Measurements from ENCODE around the gene IPO11.

GRCh38 chr5:62465985-62466925 is 53.7 kb downstream of the IPO11 start:
- TF ChIP-seq, protein P1, sequence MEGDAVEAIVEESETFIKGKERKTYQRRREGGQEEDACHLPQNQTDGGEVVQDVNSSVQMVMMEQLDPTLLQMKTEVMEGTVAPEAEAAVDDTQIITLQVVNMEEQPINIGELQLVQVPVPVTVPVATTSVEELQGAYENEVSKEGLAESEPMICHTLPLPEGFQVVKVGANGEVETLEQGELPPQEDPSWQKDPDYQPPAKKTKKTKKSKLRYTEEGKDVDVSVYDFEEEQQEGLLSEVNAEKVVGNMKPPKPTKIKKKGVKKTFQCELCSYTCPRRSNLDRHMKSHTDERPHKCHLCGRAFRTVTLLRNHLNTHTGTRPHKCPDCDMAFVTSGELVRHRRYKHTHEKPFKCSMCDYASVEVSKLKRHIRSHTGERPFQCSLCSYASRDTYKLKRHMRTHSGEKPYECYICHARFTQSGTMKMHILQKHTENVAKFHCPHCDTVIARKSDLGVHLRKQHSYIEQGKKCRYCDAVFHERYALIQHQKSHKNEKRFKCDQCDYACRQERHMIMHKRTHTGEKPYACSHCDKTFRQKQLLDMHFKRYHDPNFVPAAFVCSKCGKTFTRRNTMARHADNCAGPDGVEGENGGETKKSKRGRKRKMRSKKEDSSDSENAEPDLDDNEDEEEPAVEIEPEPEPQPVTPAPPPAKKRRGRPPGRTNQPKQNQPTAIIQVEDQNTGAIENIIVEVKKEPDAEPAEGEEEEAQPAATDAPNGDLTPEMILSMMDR (conservative IDR thresholded peaks at IDR 0.05), result no peak
- no peak for TF ChIP-seq ZFX (IDR thresholded peaks at IDR 0.05)
